LNCaP clone FGC (cell line): Measurements from ENCODE around the gene MARVELD1.

Source experiments
- DNase-seq: peaks from one replicate; pipeline ENCODE4 v3.0.0-alpha.2; 2011; ENCODE audit warnings: low read depth
- H3K4me3 ChIP-seq: 2 replicates; pipeline ENCODE4 v1.5.1; 2011; ENCODE audit warnings: mild to moderate bottlenecking, low read depth, low read length, control low read depth
- CTCF ChIP-seq: IDR thresholded peaks from 2 replicates; pipeline ENCODE4 v1.5.1; 2012; ENCODE audit warnings: mild to moderate bottlenecking; ENCODE audit not compliant: control insufficient read depth, insufficient read depth; ENCODE audit errors: extremely low read depth

The MARVELD1 gene

DNA sequence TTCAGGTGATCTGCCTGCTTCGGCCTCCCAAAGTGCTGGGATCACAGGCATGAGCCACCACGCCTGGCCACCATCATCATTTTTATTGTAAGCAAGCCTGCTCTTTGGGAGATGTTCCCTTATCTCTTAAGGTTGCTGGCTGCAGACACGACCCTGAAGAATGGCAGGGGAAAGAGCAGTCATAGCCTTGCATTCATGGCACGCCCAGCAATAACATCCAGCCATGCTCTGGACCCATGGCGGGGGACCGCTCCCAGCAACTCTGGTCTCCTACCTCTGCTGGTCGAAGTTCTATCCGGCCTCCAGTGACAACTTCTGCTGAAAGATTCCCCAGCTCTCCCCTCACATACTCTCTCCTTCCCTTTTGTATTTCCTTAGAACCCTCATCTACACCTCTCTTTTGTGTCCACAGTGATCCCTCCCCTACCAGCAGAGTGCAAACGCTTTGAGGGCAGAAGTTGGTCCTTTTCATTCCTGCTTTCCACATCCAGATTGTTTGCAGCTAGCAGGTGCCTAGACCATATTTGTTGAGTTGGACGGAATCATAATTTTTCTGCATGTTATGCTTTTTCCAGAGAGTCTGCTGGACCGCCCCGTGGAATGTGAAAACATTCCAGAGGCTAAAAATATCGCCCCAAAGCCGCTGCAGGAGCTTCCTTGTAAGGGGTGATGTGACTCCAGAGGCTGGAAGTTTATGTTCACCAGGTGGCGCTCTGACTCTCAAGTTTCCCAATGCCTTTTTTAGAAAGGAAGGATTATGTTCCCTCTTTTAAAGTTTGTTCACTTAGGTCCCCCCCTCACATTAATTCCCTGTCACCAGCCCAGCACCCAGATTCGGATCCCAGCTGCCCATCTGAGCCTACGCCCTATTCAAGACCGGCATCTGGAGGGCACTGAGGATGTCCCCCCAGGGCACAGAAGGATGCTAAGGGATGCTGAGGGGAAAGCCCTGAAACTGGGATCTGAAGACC lies 4.3 kb upstream of the MARVELD1 start:
- DNase-seq, result no peak
- TF ChIP-seq CTCF, result peak; percentile 76

DNA sequence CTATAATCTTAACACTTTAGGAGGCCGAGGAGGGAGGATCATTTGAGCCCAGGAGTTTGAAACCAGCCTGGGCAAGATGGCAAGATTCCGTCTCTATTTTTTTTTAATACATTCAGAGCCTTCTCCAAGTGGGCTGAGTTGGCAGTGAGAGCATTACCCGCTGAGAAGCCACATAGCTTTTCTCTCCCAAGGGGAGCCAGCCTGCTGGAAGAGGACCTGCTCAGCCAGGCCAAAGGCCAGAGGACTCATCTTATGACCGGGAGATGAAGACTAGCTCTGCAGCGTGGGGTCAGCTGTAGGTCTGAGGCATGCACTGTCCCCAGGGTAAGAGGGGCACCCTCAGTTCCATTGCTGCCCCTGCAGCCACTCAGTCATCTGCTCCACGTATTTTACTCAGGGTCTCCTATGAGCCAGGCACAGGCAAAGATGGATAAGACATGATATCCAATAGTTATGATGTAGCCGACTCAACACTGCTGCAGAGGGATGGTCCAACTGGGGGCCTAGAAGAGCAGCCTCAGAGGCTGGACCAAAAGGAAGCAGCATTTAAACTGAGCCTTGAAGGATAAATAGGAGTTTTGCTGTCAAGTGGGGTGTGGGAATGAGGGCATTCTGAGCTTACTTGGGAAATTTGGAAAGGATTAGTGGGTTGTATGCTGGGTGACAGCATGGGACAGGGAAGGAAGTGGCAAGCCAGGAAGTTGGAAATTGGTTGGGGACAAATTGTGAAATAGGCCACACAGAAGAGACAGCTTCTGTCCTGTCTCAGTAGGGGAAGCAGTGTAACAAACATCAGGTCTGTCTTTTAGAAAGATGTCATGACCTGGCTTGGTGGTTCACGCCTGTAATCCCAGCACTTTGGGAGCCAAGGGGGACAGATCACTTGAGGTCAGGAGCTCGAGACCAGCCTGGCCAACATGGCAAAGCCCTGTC lies 1.6 kb upstream of the MARVELD1 start:
- no peak for DNase-seq
- no peak overlapping the region for H3K4me3 ChIP-seq
- TF ChIP-seq CTCF, result no peak

More for the DNA sequence above, 4.3 kb upstream of the MARVELD1 start:
- H3K4me3 ChIP-seq, result no peak overlapping the region

DNA sequence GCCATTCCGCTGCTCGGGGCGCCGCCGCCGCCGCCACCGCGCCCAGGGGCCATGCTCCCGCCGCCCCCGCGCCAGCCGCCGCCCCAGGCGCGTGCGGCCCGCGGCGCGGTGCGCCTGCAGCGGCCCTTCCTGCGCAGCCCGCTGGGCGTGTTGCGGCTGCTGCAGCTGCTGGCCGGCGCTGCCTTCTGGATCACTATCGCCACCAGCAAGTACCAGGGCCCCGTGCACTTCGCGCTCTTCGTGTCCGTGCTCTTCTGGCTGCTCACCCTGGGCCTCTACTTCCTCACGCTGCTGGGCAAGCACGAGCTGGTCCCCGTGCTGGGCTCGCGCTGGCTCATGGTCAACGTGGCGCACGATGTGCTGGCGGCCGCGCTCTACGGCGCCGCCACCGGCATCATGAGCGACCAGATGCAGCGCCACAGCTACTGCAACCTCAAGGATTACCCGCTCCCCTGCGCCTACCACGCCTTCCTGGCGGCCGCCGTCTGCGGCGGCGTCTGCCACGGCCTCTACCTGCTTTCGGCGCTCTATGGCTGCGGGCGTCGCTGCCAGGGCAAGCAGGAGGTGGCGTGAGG lies 383 bp downstream of the MARVELD1 start:
- no peak for DNase-seq
- H3K4me3 ChIP-seq, result peak overlapping the region; percentile 63
- peak; percentile 61 for TF ChIP-seq CTCF

- H3K4me3 ChIP-seq, result peak overlapping the region; percentile 63
- TF ChIP-seq CTCF, result no peak
- DNase-seq, result no peak
Observed at GRCh38 chr10:97714401-97715258, 1.1 kb downstream of the MARVELD1 start.

GRCh38 chr10:97715259-97715874 lies 1.8 kb downstream of the MARVELD1 start:
- TF ChIP-seq CTCF, result no peak
- H3K4me3 ChIP-seq, result peak overlapping the region; percentile 63
- DNase-seq, result no peak
